Fibroblast of pulmonary artery (primary cell): ENCODE measurements around the gene ZNF846.
A peak's percentile ranks its signal among the peaks of the same experiment; 100 is the strongest.
"Not testable (repeated sequence)": the region's sequence is repeated elsewhere in the genome, so short reads cannot be mapped to it uniquely, and the experiment has no call there.

Experiments used
- DNase-seq: peaks from one replicate; pipeline ENCODE4 v3.0.0-alpha.2; 2010; ENCODE audit warnings: low read depth
- H3K4me3 ChIP-seq: replicated peaks from 2 replicates; pipeline ENCODE4 v1.5.1; 2011; ENCODE audit warnings: low read depth, mild to moderate bottlenecking, control low read depth, low read length, moderate library complexity
- CTCF ChIP-seq: IDR thresholded peaks from 2 replicates; pipeline ENCODE4 v1.5.1; 2011; ENCODE audit warnings: mild to moderate bottlenecking, control low read depth, low read length, inconsistent platforms; ENCODE audit errors: missing control alignments

ZNF846 gene

GRCh38 chr19:9782338-9782737 is 13.8 kb upstream of the ZNF846 start:
- no peak for DNase-seq
- TF ChIP-seq CTCF = no peak
- H3K4me3 ChIP-seq = no peak overlapping the region

GRCh38 chr19:9757544-9758501 is 10.7 kb downstream of the ZNF846 start:
- TF ChIP-seq CTCF = no peak
- DNase-seq = peak; percentile 3

GRCh38 chr19:9752701-9753443 is 15.7 kb downstream of the ZNF846 start:
- DNase-seq = no peak
- no peak for TF ChIP-seq CTCF
- H3K4me3 ChIP-seq = no peak overlapping the region

More at GRCh38 chr19:9757544-9758501, 10.7 kb downstream of the ZNF846 start:
- H3K4me3 ChIP-seq = no peak overlapping the region

- no peak for DNase-seq
- no peak for TF ChIP-seq CTCF
Observed at GRCh38 chr19:9751446-9751845, 17.1 kb downstream of the ZNF846 start.

GRCh38 chr19:9741476-9742171 is 26.9 kb downstream of the ZNF846 start:
- DNase-seq = no peak
- no peak overlapping the region for H3K4me3 ChIP-seq
- no peak for TF ChIP-seq CTCF

More at GRCh38 chr19:9751446-9751845, 17.1 kb downstream of the ZNF846 start:
- H3K4me3 ChIP-seq = no peak overlapping the region

- no peak for DNase-seq
- no peak overlapping the region for H3K4me3 ChIP-seq
- TF ChIP-seq CTCF = no peak
Observed at GRCh38 chr19:9735986-9736385, 32.6 kb downstream of the ZNF846 start.

- H3K4me3 ChIP-seq, DNase-seq: not testable (repeated sequence)
Observed at GRCh38 chr19:9730056-9730455, 38.5 kb downstream of the ZNF846 start.
